Measurements from ENCODE around the gene REEP3. TPM values are rescaled to one million over a fixed set of nuclear protein-coding genes. Genes with fewer than 3 reads are reported as not detected.
"Not testable (repeated sequence)": the region's sequence is repeated elsewhere in the genome, so short reads cannot be mapped to it uniquely, and the experiment has no call there.

Gene REEP3
- total and polyA plus RNA-seq, 2 experiments from 2014 or later = 43.1 to 73.6 TPM

DNA sequence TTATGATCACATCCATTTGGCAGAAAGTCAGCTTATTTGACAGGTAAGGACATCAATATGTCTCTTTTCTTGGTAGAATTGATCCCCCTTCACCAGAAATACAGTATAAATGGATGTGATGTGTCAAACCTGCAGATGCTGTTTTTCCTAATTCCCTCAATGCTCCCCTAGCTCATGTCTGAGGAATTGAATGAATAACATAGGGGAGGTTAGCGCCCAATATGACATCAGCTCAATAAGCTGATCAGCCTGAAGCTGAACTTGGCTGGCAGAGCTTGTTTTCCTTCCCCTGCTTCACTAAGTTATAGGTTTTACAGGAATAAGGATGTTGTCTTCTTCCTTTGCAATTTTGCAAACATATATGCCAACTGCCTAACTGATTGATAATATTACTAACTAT lies 132.5 kb downstream of the REEP3 start:
- Histone ChIP-seq H3K79me2 (no peaks in the 10 kb centered on the region), H2AFZ (no peak overlapping the region), H3K9me3 (ENCODE audit: low read depth) (no peaks in the 10 kb centered on the region), H3K9me2 (replicated peaks; ENCODE audit: insufficient read depth) (no peaks in the 10 kb centered on the region), H3K27ac (no peak overlapping the region), H3K27me3 (no peaks in the 10 kb centered on the region), H3K4me3 (no peak overlapping the region), H3K4me1 (ENCODE audit: insufficient read depth) (no peaks in the 10 kb centered on the region), H3K4me2 (no peak overlapping the region), H4K20me1 (ENCODE audit: insufficient read depth, poor library complexity, severe bottlenecking) (no peaks in the 10 kb centered on the region), H3K36me3 (replicated peaks; ENCODE audit: insufficient read depth, low read depth) (no peaks in the 10 kb centered on the region)
- no peak for TF ChIP-seq EZH2phosphoT487 (IDR thresholded peaks at IDR 0.05; ENCODE audit: low read depth, severe bottlenecking, unreplicated experiment)
- no peak for TF ChIP-seq EZH2 (IDR thresholded peaks at IDR 0.05; ENCODE audit: borderline replicate concordance)
- TF ChIP-seq, protein P1, sequence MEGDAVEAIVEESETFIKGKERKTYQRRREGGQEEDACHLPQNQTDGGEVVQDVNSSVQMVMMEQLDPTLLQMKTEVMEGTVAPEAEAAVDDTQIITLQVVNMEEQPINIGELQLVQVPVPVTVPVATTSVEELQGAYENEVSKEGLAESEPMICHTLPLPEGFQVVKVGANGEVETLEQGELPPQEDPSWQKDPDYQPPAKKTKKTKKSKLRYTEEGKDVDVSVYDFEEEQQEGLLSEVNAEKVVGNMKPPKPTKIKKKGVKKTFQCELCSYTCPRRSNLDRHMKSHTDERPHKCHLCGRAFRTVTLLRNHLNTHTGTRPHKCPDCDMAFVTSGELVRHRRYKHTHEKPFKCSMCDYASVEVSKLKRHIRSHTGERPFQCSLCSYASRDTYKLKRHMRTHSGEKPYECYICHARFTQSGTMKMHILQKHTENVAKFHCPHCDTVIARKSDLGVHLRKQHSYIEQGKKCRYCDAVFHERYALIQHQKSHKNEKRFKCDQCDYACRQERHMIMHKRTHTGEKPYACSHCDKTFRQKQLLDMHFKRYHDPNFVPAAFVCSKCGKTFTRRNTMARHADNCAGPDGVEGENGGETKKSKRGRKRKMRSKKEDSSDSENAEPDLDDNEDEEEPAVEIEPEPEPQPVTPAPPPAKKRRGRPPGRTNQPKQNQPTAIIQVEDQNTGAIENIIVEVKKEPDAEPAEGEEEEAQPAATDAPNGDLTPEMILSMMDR (IDR thresholded peaks at IDR 0.05; ENCODE audit: poor library complexity) = no peak
- 100% methylated on average over 1 of the region's 1 CpG for WGBS (ENCODE audit: low lambda C conversion rate, missing lambda C conversion rate)
- DNase-seq (ENCODE audit: low spot score) = no peak

DNA sequence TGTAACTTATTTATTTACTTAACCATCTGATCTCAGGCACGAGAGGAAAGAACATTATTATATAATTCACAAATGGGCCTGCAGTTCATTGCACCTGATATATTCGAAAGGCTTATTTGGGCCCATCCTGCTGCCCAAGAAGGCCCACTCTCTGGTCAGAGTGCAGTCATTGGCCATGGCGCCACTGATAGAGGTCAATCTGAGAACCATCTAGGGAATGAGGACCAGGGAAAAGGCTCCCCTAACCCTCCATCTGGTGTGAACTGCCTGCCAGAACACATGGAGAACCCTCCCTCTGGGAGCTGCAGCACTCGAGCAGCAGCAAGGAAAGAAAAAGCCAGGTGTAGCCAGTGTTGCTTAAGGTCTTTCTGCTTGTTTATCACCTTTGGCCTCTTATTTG lies 136.6 kb downstream of the REEP3 start:
- no peaks in the 10 kb centered on the region for H3K36me3 ChIP-seq (replicated peaks; ENCODE audit: insufficient read depth, low read depth)
- DNase-seq (ENCODE audit: low spot score) = no peak
- H3K9me2 ChIP-seq (replicated peaks; ENCODE audit: insufficient read depth) = no peaks in the 10 kb centered on the region
- H3K27ac ChIP-seq = no peak overlapping the region
- no peaks in the 10 kb centered on the region for H3K27me3 ChIP-seq
- H4K20me1 ChIP-seq (ENCODE audit: insufficient read depth, poor library complexity, severe bottlenecking) = no peaks in the 10 kb centered on the region
- H2AFZ ChIP-seq = no peak overlapping the region
- no peak overlapping the region for H3K4me2 ChIP-seq
- no peak overlapping the region for H3K4me3 ChIP-seq
- H3K79me2 ChIP-seq = no peaks in the 10 kb centered on the region
- H3K9me3 ChIP-seq (ENCODE audit: low read depth) = no peaks in the 10 kb centered on the region
- TF ChIP-seq EZH2phosphoT487 (IDR thresholded peaks at IDR 0.05; ENCODE audit: low read depth, severe bottlenecking, unreplicated experiment) (no peak), EZH2 (IDR thresholded peaks at IDR 0.05; ENCODE audit: borderline replicate concordance) (no peak)
- TF ChIP-seq, protein P1 (IDR thresholded peaks at IDR 0.05; ENCODE audit: poor library complexity) = no peak
- 64% methylated on average over 4 of the region's 4 CpGs for WGBS (ENCODE audit: low lambda C conversion rate, missing lambda C conversion rate)
- H3K4me1 ChIP-seq (ENCODE audit: insufficient read depth) = no peaks in the 10 kb centered on the region

DNA sequence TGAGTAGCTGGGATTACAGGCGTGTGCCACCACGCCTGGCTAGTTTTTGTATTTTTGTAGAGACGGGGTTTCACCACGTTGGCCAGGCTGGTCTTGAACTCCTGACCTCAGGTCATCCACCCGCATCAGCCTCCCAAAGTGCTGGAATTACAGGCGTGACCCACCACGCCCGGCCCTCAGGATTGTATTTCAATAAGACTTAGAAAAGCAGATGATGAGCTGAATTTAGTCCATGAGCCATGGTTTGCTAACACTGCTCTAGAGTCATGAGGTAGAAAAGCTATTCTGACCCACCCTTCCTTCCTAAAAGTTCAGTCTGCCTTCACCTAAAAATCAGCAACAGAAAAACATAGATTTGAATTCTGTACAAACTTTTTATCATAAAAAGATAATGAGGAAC lies 139.7 kb downstream of the REEP3 start:
- H3K9me3 ChIP-seq (ENCODE audit: low read depth); H3K79me2 ChIP-seq; H3K4me1 ChIP-seq (ENCODE audit: insufficient read depth); H3K27me3 ChIP-seq; H3K27ac ChIP-seq; H3K4me3 ChIP-seq; H4K20me1 ChIP-seq (ENCODE audit: insufficient read depth, poor library complexity, severe bottlenecking); H3K4me2 ChIP-seq; DNase-seq (ENCODE audit: low spot score); H3K36me3 ChIP-seq (replicated peaks; ENCODE audit: insufficient read depth, low read depth); H2AFZ ChIP-seq; H3K9me2 ChIP-seq (replicated peaks; ENCODE audit: insufficient read depth): not testable (repeated sequence)
- 89% methylated on average over 8 of the region's 8 CpGs for WGBS (ENCODE audit: low lambda C conversion rate, missing lambda C conversion rate)

DNA sequence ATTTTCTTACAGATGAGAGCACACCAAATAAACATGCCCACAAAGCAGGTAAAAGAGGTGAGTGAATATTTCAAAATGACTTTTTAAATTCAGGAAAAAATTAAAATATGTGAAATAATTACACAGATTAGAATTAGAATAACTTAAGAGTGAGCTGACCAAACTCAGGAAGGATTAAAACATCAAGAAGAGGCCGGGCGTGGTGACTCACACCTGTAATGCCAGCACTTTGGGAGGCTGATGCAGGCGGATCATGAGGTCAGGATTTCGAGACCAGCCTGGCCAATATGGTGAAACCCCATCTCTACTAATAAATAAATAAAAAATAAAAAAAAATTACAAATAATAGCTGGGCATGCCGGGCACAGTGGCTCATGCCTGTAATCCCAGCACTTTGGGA lies 140.1 kb downstream of the REEP3 start:
- no peak for DNase-seq (ENCODE audit: low spot score)
- H2AFZ ChIP-seq = no peak overlapping the region
- no peaks in the 10 kb centered on the region for H3K36me3 ChIP-seq (replicated peaks; ENCODE audit: insufficient read depth, low read depth)
- no peak overlapping the region for H3K27ac ChIP-seq
- TF ChIP-seq, protein P1 (IDR thresholded peaks at IDR 0.05; ENCODE audit: poor library complexity) = no peak
- TF ChIP-seq EZH2 (IDR thresholded peaks at IDR 0.05; ENCODE audit: borderline replicate concordance) = no peak
- no peak for TF ChIP-seq EZH2phosphoT487 (IDR thresholded peaks at IDR 0.05; ENCODE audit: low read depth, severe bottlenecking, unreplicated experiment)
- no peak overlapping the region for H3K4me3 ChIP-seq
- no peaks in the 10 kb centered on the region for H3K79me2 ChIP-seq
- 98% methylated on average over 5 of the region's 5 CpGs for WGBS (ENCODE audit: low lambda C conversion rate, missing lambda C conversion rate)
- no peaks in the 10 kb centered on the region for H3K4me1 ChIP-seq (ENCODE audit: insufficient read depth)
- H3K4me2 ChIP-seq = no peak overlapping the region
- no peaks in the 10 kb centered on the region for H4K20me1 ChIP-seq (ENCODE audit: insufficient read depth, poor library complexity, severe bottlenecking)
- no peaks in the 10 kb centered on the region for H3K9me3 ChIP-seq (ENCODE audit: low read depth)
- no peaks in the 10 kb centered on the region for H3K27me3 ChIP-seq
- H3K9me2 ChIP-seq (replicated peaks; ENCODE audit: insufficient read depth) = no peaks in the 10 kb centered on the region
